ENCODE measurements around the gene MAD1L1. TPM values are rescaled to one million over a fixed set of nuclear protein-coding genes. Genes with fewer than 3 reads are reported as not detected.

Gene MAD1L1
- total and polyA plus RNA-seq, 2 of the 13 experiments (the other 11 are each of a cell fraction or from before 2014, with no cell fraction given): 17.4 to 64.7 TPM

DNA sequence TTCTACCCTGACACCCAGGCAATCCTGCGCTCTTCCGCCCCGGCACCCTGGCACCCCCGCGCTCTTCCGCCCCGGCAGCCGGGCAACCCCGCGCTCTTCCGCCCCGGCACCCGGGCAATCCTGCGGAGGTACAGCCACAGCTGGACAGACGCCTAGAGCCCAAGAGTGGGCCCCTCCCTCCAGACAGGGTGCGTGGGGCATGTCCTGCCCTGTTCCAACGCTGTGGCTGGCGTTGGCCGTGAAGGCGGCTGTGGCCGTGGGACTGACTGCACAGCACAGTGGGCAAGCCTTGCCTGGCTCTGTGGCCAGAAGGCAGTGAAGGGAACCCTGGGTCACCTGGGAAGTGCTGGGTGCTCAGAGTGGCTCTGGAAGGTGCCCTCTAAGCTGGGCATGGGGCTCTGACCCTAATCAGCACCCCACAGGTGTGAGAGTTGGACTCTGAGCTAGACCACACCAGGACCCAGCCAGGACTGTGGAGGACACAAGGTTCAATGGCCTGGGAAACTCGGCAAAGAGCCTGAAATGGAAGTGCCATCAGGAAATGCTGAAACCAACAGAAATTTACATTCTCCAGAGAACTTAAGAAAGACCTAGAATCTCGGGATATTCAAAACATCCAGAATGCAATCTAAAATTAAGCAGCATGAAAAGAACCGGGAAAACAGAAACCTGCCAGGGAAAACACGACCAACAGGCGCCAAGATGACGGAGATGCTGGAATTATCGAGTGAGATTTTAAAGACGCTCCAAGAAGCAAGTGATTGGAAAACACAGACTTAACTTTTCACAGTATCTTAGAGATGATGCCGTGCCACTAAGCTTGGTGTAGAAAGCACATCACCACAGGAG lies 309.1 kb downstream of the MAD1L1 start:
- ChIA-PET CTCF (ENCODE audit: low intra/inter-chr PET ratio, low total read pairs) (no interaction called here), POLR2A (no interaction called here)
- Histone ChIP-seq H3K27me3 (ENCODE audit: control insufficient read depth in 1 of 2, insufficient read depth in 2 of 2, low read length in 2 of 2) (no peaks in the 10 kb centered on the region), H3K9me3 (ENCODE audit: low read length) (no peaks in the 10 kb centered on the region), H3K79me2 (ENCODE audit: insufficient read depth, low read length) (no peaks in the 10 kb centered on the region), H3K27ac (ENCODE audit: extremely low read length, insufficient read depth, low read length) (no peak overlapping the region), H3K4me1 (ENCODE audit: insufficient read depth, low read length) (peaks cover 12% of the 10 kb centered on the region), H3K36me3 (replicated peaks in 1 of 2; ENCODE audit: control insufficient read depth in 1 of 2, insufficient read depth in 2 of 2, low read length in 2 of 2) (peaks cover 5 to 13% of the 10 kb centered on the region in 2 experiments; a peak in 3 of 5 replicates), H3K9ac (ENCODE audit: insufficient read depth, low read depth, low read length) (no peak overlapping the region), H3K4me3 (replicated peaks in 1 of 3; ENCODE audit: insufficient read depth in 1 of 3, low read depth in 2 of 3, low read length in 3 of 3) (no peak overlapping the region), H4K20me1 (ENCODE audit: insufficient read depth, low read length) (no peaks in the 10 kb centered on the region), H3K4me2 (ENCODE audit: low read depth, low read length) (no peak overlapping the region), H2AFZ (ENCODE audit: low read length) (no peak overlapping the region)
- TF ChIP-seq HNF4A (CRISPR knock-in tag; IDR thresholded peaks at IDR 0.05) (0 out of 2 replicates have a peak, but pooled peaks have one; percentile 12), EZH2 (conservative IDR thresholded peaks at IDR 0.05; ENCODE audit: low read depth, low read length) (no peak)
- intact Hi-C loops (cut with micrococcal nuclease; ENCODE audit: unreplicated experiment) (no loop called here), in situ Hi-C loops (cut with HindIII; ENCODE audit: extremely low pct_ligation_motif_present, low pct_unique_long_range_greater_than_20kb) (no loop called here)
- FAIRE-seq: no peak
- BruUV-seq (replicated peaks): no TSS peak
- 95% methylated on average over 24 of the region's 30 CpGs for WGBS (ENCODE audit: low lambda C conversion rate)
- DNase-seq (ENCODE audit: low spot score): no peak
- ATAC-seq: no peak

DNA sequence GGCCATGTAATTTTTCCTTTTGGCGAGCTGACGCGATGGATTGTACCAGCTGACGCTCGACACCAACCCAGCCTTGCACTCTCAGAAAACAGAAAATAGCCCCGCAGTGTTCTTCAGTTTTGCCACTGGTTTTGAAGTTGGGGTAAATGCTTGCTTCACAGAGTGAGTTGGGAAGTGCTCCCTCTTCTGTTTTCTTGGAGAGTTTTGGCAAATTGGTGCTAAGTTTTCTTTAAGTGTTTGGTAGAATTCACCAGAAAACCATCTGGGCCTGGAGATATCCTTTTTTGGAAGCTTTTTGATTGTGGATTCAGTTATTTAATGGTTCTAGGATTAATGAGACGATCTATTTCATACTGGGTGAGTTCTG lies 309.9 kb downstream of the MAD1L1 start:
- ATAC-seq (no peak), DNase-seq (ENCODE audit: low spot score) (no peak), FAIRE-seq (no peak)
- CTCF ChIA-PET (ENCODE audit: low intra/inter-chr PET ratio, low total read pairs): no interaction called here
- Histone ChIP-seq H3K79me2 (ENCODE audit: insufficient read depth, low read length) (no peaks in the 10 kb centered on the region), H4K20me1 (ENCODE audit: insufficient read depth, low read length) (no peaks in the 10 kb centered on the region), H3K9me3 (ENCODE audit: low read length) (no peaks in the 10 kb centered on the region), H2AFZ (ENCODE audit: low read length) (no peak overlapping the region), H3K36me3 (replicated peaks in 1 of 2; ENCODE audit: control insufficient read depth in 1 of 2, insufficient read depth in 2 of 2, low read length in 2 of 2) (peaks cover 5 to 13% of the 10 kb centered on the region in 2 experiments; a peak in 3 of 5 replicates), H3K4me3 (replicated peaks in 1 of 3; ENCODE audit: insufficient read depth in 1 of 3, low read depth in 2 of 3, low read length in 3 of 3) (no peak overlapping the region), H3K27me3 (ENCODE audit: control insufficient read depth in 1 of 2, insufficient read depth in 2 of 2, low read length in 2 of 2) (no peaks in the 10 kb centered on the region), H3K4me1 (ENCODE audit: insufficient read depth, low read length) (peaks cover 12% of the 10 kb centered on the region), H3K27ac (ENCODE audit: extremely low read length, insufficient read depth, low read length) (no peak overlapping the region), H3K4me2 (ENCODE audit: low read depth, low read length) (no peak overlapping the region), H3K9ac (ENCODE audit: insufficient read depth, low read depth, low read length) (no peak overlapping the region)
- intact Hi-C loops (cut with micrococcal nuclease; ENCODE audit: unreplicated experiment): no loop called here
- TF ChIP-seq ZFP36L2 (CRISPR knock-in tag; IDR thresholded peaks at IDR 0.05) (no peak), HIVEP1 (CRISPR knock-in tag; IDR thresholded peaks at IDR 0.05) (no peak), CTCF (CRISPR knock-in tag; IDR thresholded peaks at IDR 0.05) (0 out of 2 replicates have a peak, but pooled peaks have one; percentile 8)
- WGBS (ENCODE audit: low lambda C conversion rate): 97% methylated on average over 7 of the region's 7 CpGs
- in situ Hi-C loops (cut with HindIII; ENCODE audit: extremely low pct_ligation_motif_present, low pct_unique_long_range_greater_than_20kb): no loop called here
- no TSS peak for BruUV-seq (replicated peaks)
- POLR2A ChIA-PET: no interaction called here

All from HepG2 (cell line).